Mammary epithelial cell (primary cell): Measurements from ENCODE around the gene RXRA.

Experiments
- CTCF ChIP-seq, 2 donors: IDR thresholded peaks in 1 of 2; conservative IDR thresholded peaks in 1 of 2; 2 replicates each; pipeline ENCODE4 v1.5.1; 2011 to 2012; ENCODE audit warnings: inconsistent platforms in 2 of 2, low read length in 2 of 2, mild to moderate bottlenecking in 2 of 2, control low read depth in 1 of 2, low read depth in 1 of 2; ENCODE audit not compliant: insufficient read depth in 1 of 2; ENCODE audit errors: extremely low read depth in 1 of 2
- EZH2 ChIP-seq: IDR thresholded peaks from 2 replicates; pipeline ENCODE4 v1.6.1; 2012; ENCODE audit warnings: low read length, inconsistent platforms, borderline replicate concordance

GRCh38 chr9:134316449-134317160 is 9.7 kb upstream of the RXRA start:
- TF ChIP-seq CTCF (conservative IDR thresholded peaks at IDR 0.05 in 1 of 2, IDR thresholded peaks at IDR 0.05 in 1 of 2; ENCODE audit: extremely low read depth in 1 of 2, insufficient read depth in 1 of 2, low read depth in 1 of 2, low read length in 2 of 2) = no peak
- no peak for TF ChIP-seq EZH2
